ENCODE measurements around the gene ZMIZ1.
"Not testable (repeated sequence)": the region's sequence is repeated elsewhere in the genome, so short reads cannot be mapped to it uniquely, and the experiment has no call there.

ZMIZ1 gene

DNA sequence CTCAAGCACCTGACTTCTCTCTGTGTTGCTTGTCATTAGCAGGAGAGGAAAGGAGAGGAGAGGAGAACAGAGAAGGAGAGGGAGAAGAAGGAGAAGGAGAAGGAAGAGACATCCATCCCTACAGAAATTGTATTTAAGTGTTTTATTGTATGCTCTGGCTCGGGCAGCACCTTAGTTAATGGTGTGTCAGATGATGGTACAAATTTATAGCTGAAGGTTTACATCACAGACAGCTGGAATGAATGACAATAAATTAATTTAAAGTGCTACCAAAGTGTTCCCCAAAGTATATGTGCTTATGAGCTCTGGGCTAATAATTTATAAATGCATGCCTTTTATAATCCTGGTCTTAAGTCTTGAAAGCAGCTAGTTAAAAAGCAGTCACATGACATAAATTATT lies 38.1 kb upstream of the ZMIZ1 start:
- DNase-seq (ENCODE audit: low read depth): no peak

DNA sequence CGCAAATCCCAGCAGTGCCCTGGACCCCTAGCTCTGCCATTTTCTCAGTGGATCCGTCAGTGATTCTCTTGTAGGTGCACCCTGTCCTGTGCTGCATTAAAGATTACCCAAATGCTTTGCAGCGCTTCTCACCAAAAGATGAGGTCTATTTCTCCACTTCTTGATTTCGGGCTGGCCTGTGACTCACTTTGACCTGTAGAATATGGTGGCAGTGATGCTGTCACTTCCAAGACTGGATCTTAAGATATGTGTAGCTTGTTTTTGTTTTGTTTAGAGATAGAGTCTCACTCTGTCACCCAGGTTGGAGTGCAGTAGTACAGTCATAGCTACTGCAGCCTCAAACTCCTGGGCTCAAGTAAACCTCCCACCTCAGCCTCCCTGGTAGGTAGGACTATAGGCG lies 37.0 kb upstream of the ZMIZ1 start:
- DNase-seq (ENCODE audit: low read depth): no peak
- TF ChIP-seq, protein P1, sequence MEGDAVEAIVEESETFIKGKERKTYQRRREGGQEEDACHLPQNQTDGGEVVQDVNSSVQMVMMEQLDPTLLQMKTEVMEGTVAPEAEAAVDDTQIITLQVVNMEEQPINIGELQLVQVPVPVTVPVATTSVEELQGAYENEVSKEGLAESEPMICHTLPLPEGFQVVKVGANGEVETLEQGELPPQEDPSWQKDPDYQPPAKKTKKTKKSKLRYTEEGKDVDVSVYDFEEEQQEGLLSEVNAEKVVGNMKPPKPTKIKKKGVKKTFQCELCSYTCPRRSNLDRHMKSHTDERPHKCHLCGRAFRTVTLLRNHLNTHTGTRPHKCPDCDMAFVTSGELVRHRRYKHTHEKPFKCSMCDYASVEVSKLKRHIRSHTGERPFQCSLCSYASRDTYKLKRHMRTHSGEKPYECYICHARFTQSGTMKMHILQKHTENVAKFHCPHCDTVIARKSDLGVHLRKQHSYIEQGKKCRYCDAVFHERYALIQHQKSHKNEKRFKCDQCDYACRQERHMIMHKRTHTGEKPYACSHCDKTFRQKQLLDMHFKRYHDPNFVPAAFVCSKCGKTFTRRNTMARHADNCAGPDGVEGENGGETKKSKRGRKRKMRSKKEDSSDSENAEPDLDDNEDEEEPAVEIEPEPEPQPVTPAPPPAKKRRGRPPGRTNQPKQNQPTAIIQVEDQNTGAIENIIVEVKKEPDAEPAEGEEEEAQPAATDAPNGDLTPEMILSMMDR (conservative IDR thresholded peaks at IDR 0.05; ENCODE audit: low read depth, low read length): no peak
- no peak overlapping the region for H3K4me3 ChIP-seq (ENCODE audit: low read length)

More for the DNA sequence above, 38.1 kb upstream of the ZMIZ1 start:
- TF ChIP-seq, protein P1 (conservative IDR thresholded peaks at IDR 0.05; ENCODE audit: low read depth, low read length): no peak
- no peak overlapping the region for H3K4me3 ChIP-seq (ENCODE audit: low read length)

DNA sequence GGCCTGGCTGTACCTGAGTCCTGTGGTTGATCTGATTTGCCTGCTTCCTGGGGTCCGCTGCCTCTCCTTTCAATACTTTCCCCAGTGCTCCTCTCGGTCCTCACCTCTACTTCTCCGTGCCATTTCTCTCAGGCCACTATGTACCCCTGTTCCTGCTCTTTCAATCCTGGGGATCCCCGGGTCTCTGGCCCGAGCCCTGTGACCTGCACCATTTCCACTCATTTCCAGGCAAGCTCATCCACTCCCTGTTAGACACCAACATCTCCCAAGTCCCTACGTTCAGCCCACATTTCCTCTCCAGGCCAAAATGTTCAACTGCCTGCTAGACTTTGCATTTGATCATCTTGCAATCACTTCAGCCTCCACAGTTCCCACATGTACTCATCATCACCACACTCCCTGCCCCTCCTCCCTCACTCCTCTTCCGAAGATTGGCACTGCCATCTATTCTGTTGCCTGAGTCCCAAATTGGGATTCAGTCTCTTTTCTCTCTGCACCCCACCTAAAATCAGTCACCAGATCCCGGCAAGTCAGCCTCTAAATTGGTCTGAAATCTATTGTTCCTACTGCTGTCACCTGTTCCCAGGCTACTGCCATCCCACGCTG lies 34.4 kb upstream of the ZMIZ1 start:
- DNase-seq (ENCODE audit: low read depth): no peak
- TF ChIP-seq, protein P1 (conservative IDR thresholded peaks at IDR 0.05; ENCODE audit: low read depth, low read length): no peak
- no peak overlapping the region for H3K4me3 ChIP-seq (ENCODE audit: low read length)

DNA sequence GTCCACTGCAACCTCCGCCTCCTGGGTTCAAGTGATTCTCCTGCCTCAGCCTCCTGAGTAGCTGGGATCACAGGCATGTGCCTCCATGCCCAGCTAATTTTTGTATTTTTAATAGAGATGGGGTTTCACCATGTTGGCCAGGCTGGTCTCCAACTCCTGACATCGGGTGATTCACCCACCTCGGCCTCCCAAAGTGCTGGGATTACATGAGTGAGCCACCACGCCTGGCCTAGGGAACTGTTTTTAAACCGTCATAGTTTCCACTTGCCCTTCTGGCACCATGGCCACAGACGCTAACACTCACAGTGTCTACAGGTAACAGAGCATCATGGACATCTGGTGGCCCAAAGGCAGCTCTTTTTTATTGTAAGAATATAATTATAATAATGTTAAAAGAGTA lies 32.4 kb upstream of the ZMIZ1 start:
- not testable (repeated sequence) for DNase-seq (ENCODE audit: low read depth); H3K4me3 ChIP-seq (ENCODE audit: low read length)

DNA sequence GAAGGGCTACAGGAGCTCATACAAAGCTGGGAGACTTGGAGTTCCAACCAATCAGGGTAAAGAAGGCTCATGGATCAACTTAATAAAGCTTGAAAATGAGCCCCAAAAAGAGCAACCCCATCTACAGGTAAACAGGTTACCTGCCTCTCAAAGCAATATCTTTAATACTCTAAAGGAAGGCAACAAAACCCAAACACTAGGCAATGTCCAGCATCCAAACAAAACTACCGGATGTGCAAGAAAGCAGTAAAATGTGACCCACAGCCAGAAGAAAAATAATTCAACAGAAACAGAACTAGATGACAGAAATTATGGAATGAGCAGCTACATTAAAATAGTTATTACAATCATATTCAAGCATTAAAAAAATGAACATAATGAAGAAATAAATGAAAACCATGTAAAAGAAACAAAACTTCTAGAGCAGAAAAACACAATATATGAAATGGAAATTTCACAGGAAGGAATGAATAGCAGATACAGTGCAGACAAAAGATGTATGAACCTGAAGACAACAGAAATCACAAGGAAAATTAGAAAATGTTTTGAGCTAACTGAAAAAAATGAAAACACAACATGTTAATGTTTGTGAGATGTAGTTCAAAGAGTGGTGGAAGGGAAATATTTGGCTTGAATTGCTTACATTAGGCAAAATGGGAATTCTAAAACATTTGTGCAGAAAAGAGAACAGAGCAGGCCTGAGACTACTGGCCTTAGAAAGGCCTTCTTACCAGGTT lies 30.5 kb upstream of the ZMIZ1 start:
- DNase-seq (ENCODE audit: low read depth): no peak
- TF ChIP-seq, protein P1 (conservative IDR thresholded peaks at IDR 0.05; ENCODE audit: low read depth, low read length): no peak
- H3K4me3 ChIP-seq (ENCODE audit: low read length): no peak overlapping the region

DNA sequence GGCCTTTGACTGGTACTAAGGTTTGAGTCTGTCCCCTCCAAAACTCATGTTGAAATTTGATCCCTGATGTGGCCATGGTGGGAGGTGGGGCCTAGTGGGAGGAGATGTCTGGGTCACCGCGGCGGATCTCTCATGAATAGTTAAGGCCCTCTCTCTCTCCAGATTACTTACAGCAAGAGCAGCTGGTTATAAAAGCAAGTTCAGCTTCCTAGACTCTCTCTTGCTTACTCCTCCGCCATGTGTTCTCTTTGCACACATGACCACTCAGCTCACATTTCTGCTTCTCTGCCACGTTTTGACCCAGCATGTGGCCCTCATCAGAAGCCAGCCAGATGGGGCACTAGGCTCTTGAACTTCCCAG lies 29.9 kb upstream of the ZMIZ1 start:
- no peak overlapping the region for H3K4me3 ChIP-seq (ENCODE audit: low read length)
- TF ChIP-seq, protein P1 (conservative IDR thresholded peaks at IDR 0.05; ENCODE audit: low read depth, low read length): no peak
- DNase-seq (ENCODE audit: low read depth): no peak

DNA sequence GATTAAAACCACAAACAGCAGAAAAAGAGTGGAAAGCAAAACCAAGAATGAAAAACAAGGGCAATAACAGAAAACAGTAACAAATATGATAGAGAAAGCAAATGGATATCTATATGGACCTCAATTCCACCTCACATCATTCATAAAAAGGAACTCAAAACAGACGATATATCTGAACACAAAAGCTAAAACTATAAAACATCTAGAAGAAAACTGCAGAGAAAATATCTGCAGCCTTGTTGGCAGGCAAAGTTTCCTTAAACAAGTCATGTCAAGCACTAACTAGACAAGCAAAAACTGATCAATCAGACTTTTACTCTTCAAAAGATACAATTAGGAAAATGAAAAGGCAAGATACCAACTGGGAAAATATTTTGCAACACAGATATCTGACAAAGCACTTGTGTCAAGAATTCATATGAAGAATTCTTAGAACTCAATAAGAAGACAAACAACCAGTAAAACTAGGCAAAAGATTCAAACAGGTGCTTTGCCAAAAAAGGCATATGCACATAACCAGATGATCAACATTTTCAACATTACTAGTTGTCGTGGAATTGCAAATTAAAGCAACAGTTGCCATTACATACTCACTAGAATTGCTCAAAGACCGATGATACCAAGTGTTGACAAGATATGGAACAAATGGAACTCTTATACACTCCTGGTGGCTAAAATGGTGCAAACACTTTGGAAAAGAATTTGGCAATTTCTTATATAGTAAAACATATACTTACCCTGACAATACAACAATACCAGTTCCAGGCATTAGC lies 25.9 kb upstream of the ZMIZ1 start:
- TF ChIP-seq, protein P1 (conservative IDR thresholded peaks at IDR 0.05; ENCODE audit: low read depth, low read length): no peak
- no peak for DNase-seq (ENCODE audit: low read depth)
- no peak overlapping the region for H3K4me3 ChIP-seq (ENCODE audit: low read length)

Data from retinal pigment epithelial cell (primary cell).